ENCODE data around the gene IFT27. TPM values are rescaled to one million over a fixed set of nuclear protein-coding genes. Genes with fewer than 3 reads are reported as not detected.
"Not testable (repeated sequence)": the region's sequence is repeated elsewhere in the genome, so short reads cannot be mapped to it uniquely, and the experiment has no call there.

The IFT27 gene
- total RNA-seq, 1 experiment from 2014 or later = 19.9 TPM

- Histone ChIP-seq H3K4me2 (ENCODE audit: low read length) (no peak overlapping the region), H3K9ac (ENCODE audit: low read length) (no peak overlapping the region), H3K36me3 (ENCODE audit: low read depth, low read length) (no peaks in the 10 kb centered on the region), H2AFZ (ENCODE audit: low read length) (no peak overlapping the region), H3K27me3 (ENCODE audit: low read length) (no peaks in the 10 kb centered on the region), H3K4me1 (ENCODE audit: insufficient read depth, low read length) (no peaks in the 10 kb centered on the region), H3K9me2 (replicated peaks; ENCODE audit: low read length) (no peaks in the 10 kb centered on the region), H3K9me3 (ENCODE audit: low read length) (no peaks in the 10 kb centered on the region), H3K4me3 (ENCODE audit: low read length) (no peak overlapping the region), H4K20me1 (ENCODE audit: low read length) (no peaks in the 10 kb centered on the region), H3K27ac (ENCODE audit: low read length) (no peak overlapping the region), H3K79me2 (ENCODE audit: low read length) (no peaks in the 10 kb centered on the region), H3F3A (ENCODE audit: low read length, unreplicated experiment) (no peaks in the 10 kb centered on the region)
- POLR2A ChIA-PET (ENCODE audit: unreplicated experiment) = no interaction called here
- intact Hi-C loops (cut with micrococcal nuclease) = no loop called here
- TF ChIP-seq CTCF (conservative IDR thresholded peaks at IDR 0.05; ENCODE audit: low read depth, low read length) (no peak), EZH2 (IDR thresholded peaks at IDR 0.05; ENCODE audit: low read length, unreplicated experiment) (no peak), EZH2phosphoT487 (IDR thresholded peaks at IDR 0.05; ENCODE audit: borderline replicate concordance, low read length) (no peak)
- ATAC-seq (no peak), DNase-seq (no peak)
- no TSS peak for BruUV-seq (replicated peaks)
- CTCF ChIA-PET = no interaction called here
Observed at GRCh38 chr22:36731916-36732315, 44.0 kb downstream of the IFT27 start.

- H3K9me3 ChIP-seq (ENCODE audit: low read length); H3K4me2 ChIP-seq (ENCODE audit: low read length); H3K9me2 ChIP-seq (replicated peaks; ENCODE audit: low read length); H3K27me3 ChIP-seq (ENCODE audit: low read length); H2AFZ ChIP-seq (ENCODE audit: low read length); H3F3A ChIP-seq (ENCODE audit: low read length, unreplicated experiment); H3K36me3 ChIP-seq (ENCODE audit: low read depth, low read length); H3K4me3 ChIP-seq (ENCODE audit: low read length); CTCF ChIA-PET; ATAC-seq; H3K4me1 ChIP-seq (ENCODE audit: insufficient read depth, low read length); H4K20me1 ChIP-seq (ENCODE audit: low read length); BruUV-seq (replicated peaks); DNase-seq; intact Hi-C loops (cut with micrococcal nuclease); POLR2A ChIA-PET (ENCODE audit: unreplicated experiment); H3K27ac ChIP-seq (ENCODE audit: low read length); H3K79me2 ChIP-seq (ENCODE audit: low read length); H3K9ac ChIP-seq (ENCODE audit: low read length): not testable (repeated sequence)
Observed at GRCh38 chr22:36731321-36731720, 44.6 kb downstream of the IFT27 start.

- BruUV-seq (replicated peaks) = no TSS peak
- DNase-seq = no peak
Observed at GRCh38 chr22:36730176-36730858, 45.6 kb downstream of the IFT27 start.

More at GRCh38 chr22:36730176-36730858, 45.6 kb downstream of the IFT27 start:
- Histone ChIP-seq H3K9ac (ENCODE audit: low read length) (no peak overlapping the region), H3K4me1 (ENCODE audit: insufficient read depth, low read length) (no peaks in the 10 kb centered on the region), H3K4me3 (ENCODE audit: low read length) (no peak overlapping the region), H3K27ac (ENCODE audit: low read length) (no peak overlapping the region), H3F3A (ENCODE audit: low read length, unreplicated experiment) (no peaks in the 10 kb centered on the region), H3K79me2 (ENCODE audit: low read length) (no peaks in the 10 kb centered on the region), H3K4me2 (ENCODE audit: low read length) (no peak overlapping the region), H2AFZ (ENCODE audit: low read length) (no peak overlapping the region), H3K9me2 (replicated peaks; ENCODE audit: low read length) (no peaks in the 10 kb centered on the region), H3K36me3 (ENCODE audit: low read depth, low read length) (no peaks in the 10 kb centered on the region), H3K27me3 (ENCODE audit: low read length) (no peaks in the 10 kb centered on the region), H3K9me3 (ENCODE audit: low read length) (no peaks in the 10 kb centered on the region), H4K20me1 (ENCODE audit: low read length) (no peaks in the 10 kb centered on the region)
- intact Hi-C loops (cut with micrococcal nuclease) = no loop called here
- TF ChIP-seq EZH2phosphoT487 (IDR thresholded peaks at IDR 0.05; ENCODE audit: borderline replicate concordance, low read length) = no peak
- no peak for TF ChIP-seq CTCF (conservative IDR thresholded peaks at IDR 0.05; ENCODE audit: low read depth, low read length)
- TF ChIP-seq EZH2 (IDR thresholded peaks at IDR 0.05; ENCODE audit: low read length, unreplicated experiment) = no peak
- POLR2A ChIA-PET (ENCODE audit: unreplicated experiment) = no interaction called here
- CTCF ChIA-PET = no interaction called here
- no peak for ATAC-seq
